ENCODE results near the gene ASCC1. TPM values are rescaled to one million over a fixed set of nuclear protein-coding genes. Genes with fewer than 3 reads are reported as not detected.

ASCC1 gene
- total RNA-seq, 1 donor, result 41.0 TPM

DNA sequence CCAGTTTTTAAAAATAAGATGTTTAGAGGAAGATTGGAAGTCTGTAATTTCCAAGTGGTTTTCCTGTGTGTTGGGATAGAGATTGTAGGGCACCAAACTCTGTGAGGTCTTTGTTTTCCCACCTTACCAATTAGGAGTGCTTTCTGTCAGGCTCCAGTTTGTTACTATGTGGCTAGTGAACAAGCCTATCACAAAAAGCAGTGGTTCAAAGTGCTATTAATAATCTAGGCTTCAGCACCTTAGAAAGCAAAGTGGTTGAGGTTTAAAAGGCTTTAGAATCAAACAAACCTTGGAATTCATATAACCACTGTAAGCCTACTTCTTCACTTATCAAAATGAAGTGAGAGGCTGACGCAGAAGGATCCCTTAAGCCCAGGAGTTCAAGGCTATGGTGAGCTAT lies 11.4 kb downstream of the ASCC1 start:
- no peak for DNase-seq (ENCODE audit: low read depth)
- TF ChIP-seq, protein P1, sequence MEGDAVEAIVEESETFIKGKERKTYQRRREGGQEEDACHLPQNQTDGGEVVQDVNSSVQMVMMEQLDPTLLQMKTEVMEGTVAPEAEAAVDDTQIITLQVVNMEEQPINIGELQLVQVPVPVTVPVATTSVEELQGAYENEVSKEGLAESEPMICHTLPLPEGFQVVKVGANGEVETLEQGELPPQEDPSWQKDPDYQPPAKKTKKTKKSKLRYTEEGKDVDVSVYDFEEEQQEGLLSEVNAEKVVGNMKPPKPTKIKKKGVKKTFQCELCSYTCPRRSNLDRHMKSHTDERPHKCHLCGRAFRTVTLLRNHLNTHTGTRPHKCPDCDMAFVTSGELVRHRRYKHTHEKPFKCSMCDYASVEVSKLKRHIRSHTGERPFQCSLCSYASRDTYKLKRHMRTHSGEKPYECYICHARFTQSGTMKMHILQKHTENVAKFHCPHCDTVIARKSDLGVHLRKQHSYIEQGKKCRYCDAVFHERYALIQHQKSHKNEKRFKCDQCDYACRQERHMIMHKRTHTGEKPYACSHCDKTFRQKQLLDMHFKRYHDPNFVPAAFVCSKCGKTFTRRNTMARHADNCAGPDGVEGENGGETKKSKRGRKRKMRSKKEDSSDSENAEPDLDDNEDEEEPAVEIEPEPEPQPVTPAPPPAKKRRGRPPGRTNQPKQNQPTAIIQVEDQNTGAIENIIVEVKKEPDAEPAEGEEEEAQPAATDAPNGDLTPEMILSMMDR (IDR thresholded peaks at IDR 0.05; ENCODE audit: insufficient read depth, low read depth, low read length), result no peak
- no peak overlapping the region for H3K4me3 ChIP-seq (ENCODE audit: low read depth, low read length)

DNA sequence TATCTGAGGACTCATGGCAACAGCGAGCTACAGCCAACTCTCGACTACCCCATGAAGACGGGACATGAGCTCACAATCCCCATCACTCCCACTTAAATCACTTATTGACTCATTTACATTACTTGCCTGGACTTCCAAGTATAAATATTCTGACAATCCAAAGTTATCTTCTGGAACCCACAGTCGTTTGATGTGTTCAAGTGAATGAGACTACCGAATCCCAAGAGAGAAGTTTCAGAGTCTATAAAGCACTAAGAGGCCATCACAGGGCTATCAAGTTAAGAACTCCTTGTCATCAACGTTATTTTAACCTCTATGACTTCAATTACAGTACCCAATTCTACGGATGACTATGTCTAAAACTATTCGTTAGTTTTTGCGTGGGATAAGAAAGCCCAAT lies 11.8 kb downstream of the ASCC1 start:
- DNase-seq (ENCODE audit: low read depth), result no peak
- no peak overlapping the region for H3K4me3 ChIP-seq (ENCODE audit: low read depth, low read length)
- TF ChIP-seq, protein P1 (IDR thresholded peaks at IDR 0.05; ENCODE audit: insufficient read depth, low read depth, low read length), result no peak

DNA sequence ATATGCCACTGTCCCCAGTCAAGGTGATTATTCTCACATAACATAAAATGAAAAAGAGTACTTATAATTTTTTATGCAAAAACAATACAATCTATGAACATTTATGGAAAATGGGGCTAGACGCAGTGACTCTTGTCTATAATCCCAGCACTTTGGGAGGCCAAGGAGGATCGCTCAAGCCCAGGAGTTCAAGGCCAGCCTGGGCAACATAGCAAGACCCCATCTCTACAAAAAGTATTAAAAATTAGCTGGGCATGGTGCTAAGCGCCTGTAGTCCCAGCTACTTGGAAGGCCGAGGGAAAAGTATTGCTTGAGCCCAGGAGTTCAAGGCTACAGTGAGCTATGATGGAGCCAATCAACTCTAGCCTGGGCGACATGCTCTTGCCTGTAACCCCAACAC lies 14.8 kb downstream of the ASCC1 start:
- no peak overlapping the region for H3K4me3 ChIP-seq (ENCODE audit: low read depth, low read length)
- TF ChIP-seq, protein P1 (IDR thresholded peaks at IDR 0.05; ENCODE audit: insufficient read depth, low read depth, low read length), result no peak
- no peak for DNase-seq (ENCODE audit: low read depth)

DNA sequence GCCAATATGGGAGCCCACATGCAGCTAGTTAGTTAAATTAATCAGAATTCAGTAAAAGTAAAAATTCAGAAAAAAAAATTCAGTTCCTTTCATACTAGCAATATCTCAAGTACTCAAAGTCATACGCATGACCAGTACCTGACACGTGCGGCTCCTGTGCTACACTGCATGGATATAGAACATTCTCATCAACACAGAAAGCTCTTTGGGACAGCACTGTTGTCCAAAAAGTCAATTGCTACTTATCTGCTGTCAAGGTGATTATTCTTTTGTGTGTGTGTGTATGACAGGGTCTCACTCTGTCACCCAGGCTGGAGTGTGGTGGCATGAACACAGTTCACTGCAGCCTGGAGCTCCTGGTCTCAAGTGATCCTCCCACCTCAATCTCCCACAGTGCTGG lies 15.2 kb downstream of the ASCC1 start:
- H3K4me3 ChIP-seq (ENCODE audit: low read depth, low read length), result no peak overlapping the region
- TF ChIP-seq, protein P1 (IDR thresholded peaks at IDR 0.05; ENCODE audit: insufficient read depth, low read depth, low read length), result no peak
- DNase-seq (ENCODE audit: low read depth), result no peak

DNA sequence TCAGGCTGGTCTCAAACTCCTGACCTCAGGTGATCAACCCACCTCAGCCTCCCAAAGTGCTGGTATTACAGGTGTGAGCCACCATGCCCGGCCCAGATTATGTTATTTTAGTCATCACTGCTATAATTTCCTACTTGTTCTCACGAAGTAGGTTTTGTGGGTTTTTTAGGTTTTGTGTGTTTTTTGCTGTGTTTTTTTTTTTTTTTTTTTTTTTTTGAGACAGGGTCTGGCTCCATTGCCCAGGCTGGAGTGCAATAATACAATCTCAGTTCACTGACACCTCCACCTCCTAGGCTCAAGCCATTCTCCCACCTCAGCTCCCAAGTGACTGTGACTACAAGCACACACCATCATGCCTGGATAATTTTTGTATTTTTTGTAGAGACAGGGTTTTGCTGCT lies 21.1 kb downstream of the ASCC1 start:
- TF ChIP-seq, protein P1 (IDR thresholded peaks at IDR 0.05; ENCODE audit: insufficient read depth, low read depth, low read length), result no peak
- DNase-seq (ENCODE audit: low read depth), result no peak
- H3K4me3 ChIP-seq (ENCODE audit: low read depth, low read length), result no peak overlapping the region

DNA sequence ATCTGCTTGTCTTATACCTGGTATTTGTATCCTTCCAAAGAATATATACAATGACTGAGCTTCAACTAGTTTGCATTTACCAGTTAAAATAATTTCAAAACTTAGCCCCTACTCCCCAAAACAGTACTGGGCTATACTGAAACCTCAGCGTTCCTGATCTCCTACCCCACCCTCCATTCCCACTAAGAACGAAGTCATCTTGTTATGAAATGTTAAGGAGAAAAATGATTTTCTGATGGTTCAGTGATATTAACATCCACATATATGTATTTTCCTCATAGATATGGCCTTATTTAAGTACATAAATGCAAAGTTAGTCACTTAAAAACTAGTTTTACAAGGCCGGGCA lies 29.1 kb downstream of the ASCC1 start:
- no peak overlapping the region for H3K4me3 ChIP-seq (ENCODE audit: low read depth, low read length)
- DNase-seq (ENCODE audit: low read depth), result no peak
- TF ChIP-seq, protein P1 (IDR thresholded peaks at IDR 0.05; ENCODE audit: insufficient read depth, low read depth, low read length), result no peak

DNA sequence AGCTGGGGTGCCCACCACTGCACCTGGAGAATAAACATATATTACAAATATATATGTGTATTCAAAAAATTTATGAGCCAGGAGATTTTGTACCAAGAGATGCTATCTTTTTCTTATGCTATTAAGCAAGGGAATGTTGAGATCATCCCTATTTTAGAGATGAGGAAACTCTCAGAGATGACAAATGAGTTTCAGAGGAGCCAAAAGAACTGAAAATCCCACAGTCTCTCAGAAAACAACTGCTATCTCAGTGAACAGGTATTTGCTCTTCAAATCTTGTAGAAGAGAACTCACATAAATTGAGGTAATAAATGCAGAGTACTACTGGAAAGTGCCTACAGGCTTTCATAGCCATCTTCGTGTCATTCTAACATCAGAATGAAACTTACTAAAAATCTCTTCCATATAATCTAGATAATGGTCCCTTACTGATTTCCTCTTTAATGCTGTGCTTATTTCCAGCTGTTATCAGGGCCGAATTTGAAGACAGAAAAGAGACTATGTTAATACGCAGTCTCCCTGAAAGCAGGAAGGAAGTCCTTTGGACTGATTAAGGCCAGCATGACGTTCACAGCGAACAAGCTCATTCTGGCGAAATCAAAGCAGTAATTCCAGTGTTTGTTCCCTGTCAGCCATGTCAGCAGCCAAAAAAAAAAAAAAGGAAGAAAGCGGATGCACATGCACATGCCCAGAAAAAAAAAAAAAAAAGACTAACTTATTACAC lies 29.7 kb downstream of the ASCC1 start:
- peak; percentile 87 for DNase-seq (ENCODE audit: low read depth)

More for the DNA sequence above, 29.7 kb downstream of the ASCC1 start:
- TF ChIP-seq, protein P1 (IDR thresholded peaks at IDR 0.05; ENCODE audit: insufficient read depth, low read depth, low read length), result no peak
- H3K4me3 ChIP-seq (ENCODE audit: low read depth, low read length), result no peak overlapping the region

Data from fibroblast of villous mesenchyme (primary cell).